Panc1 (cell line): Measurements from ENCODE around the gene SLCO3A1. TPM values are rescaled to one million over a fixed set of nuclear protein-coding genes. Genes with fewer than 3 reads are reported as not detected.

ENCODE experiments used
- ATAC-seq: fragments of 200-7000 bp; cut with Tn5 transposase; 2 replicates; pipeline ENCODE4 v1.9.1; 2020; ENCODE audit warnings: mild to moderate bottlenecking, moderate library complexity
- BruUV-seq: library from RNA; stranded (reverse); fragments of 400-500 nt; replicated peaks from 2 replicates; lab custom pipeline; 2021; lab: Mats Ljungman, UMichigan
- CTCF ChIA-PET: fragments of 300-600 bp; sonication (Branson Sonifier 250); formaldehyde crosslinking; loops from one replicate; lab custom pipeline; 2022; ENCODE audit warnings: antibody characterized with exemption; lab: Charles Lee
- POLR2A ChIA-PET: fragments of 300-600 bp; sonication (Branson Sonifier 250); formaldehyde crosslinking; loops from one replicate; lab custom pipeline; 2022; ENCODE audit warnings: antibody characterized with exemption; lab: Charles Lee
- DNase-seq: peaks from one replicate; pipeline ENCODE4 v3.0.0-alpha.2; 2010; ENCODE audit warnings: low read depth, low spot score
- H3K27ac ChIP-seq: 2 replicates; pipeline ENCODE4 v1.5.1; 2011; ENCODE audit warnings: mild to moderate bottlenecking, low read length, inconsistent platforms
- H3K27me3 ChIP-seq: fragments of 200-500 bp; sonication (Bioruptor generic); 2 replicates; pipeline ENCODE4 v1.6.0; 2014; ENCODE audit warnings: low read length, inconsistent platforms; ENCODE audit not compliant: control insufficient read depth, insufficient read depth
- H3K36me3 ChIP-seq: fragments of 200-500 bp; sonication (Bioruptor generic); 2 replicates; pipeline ENCODE4 v1.5.1; 2014; ENCODE audit warnings: inconsistent platforms, mild to moderate bottlenecking, low read length, moderate library complexity; ENCODE audit not compliant: control insufficient read depth, insufficient read depth
- H3K4me1 ChIP-seq: 2 replicates; pipeline ENCODE4 v1.5.1; 2011; ENCODE audit warnings: inconsistent platforms, mild to moderate bottlenecking, low read length, moderate library complexity; ENCODE audit not compliant: control insufficient read depth, insufficient read depth
- H3K4me3 ChIP-seq, 2 experiments: 2 replicates each; pipeline ENCODE4 v1.5.1; 2011 to 2012; ENCODE audit warnings: low read depth in 2 of 2, low read length in 2 of 2, mild to moderate bottlenecking in 2 of 2, inconsistent platforms in 1 of 2, moderate library complexity in 1 of 2
- H3K9me3 ChIP-seq: fragments of 200-500 bp; sonication (Bioruptor generic); 2 replicates; pipeline ENCODE4 v1.5.1; 2014; ENCODE audit warnings: low read depth, mild to moderate bottlenecking, inconsistent platforms, low read length, moderate library complexity; ENCODE audit not compliant: control insufficient read depth, insufficient read depth
- CTCF ChIP-seq: fragments of 450-650 bp; IDR thresholded peaks from 2 replicates; pipeline ENCODE4 v1.5.1; 2017; ENCODE audit warnings: mild to moderate bottlenecking
- POLR2AphosphoS5 ChIP-seq: IDR thresholded peaks from 2 replicates; pipeline ENCODE4 v1.6.1; 2012; ENCODE audit warnings: mild to moderate bottlenecking, low read depth, low read length, moderate library complexity
- REST ChIP-seq, 2 experiments: IDR thresholded peaks; 2 replicates each; pipeline ENCODE4 v1.6.1; 2011 to 2012; ENCODE audit warnings: low read depth in 2 of 2, control low read depth in 1 of 2, low read length in 1 of 2, mild to moderate bottlenecking in 1 of 2, moderate library complexity in 1 of 2; ENCODE audit not compliant: insufficient read depth in 1 of 2
- SIN3A ChIP-seq: IDR thresholded peaks from 2 replicates; pipeline ENCODE4 v1.6.1; 2012; ENCODE audit warnings: low read depth, mild to moderate bottlenecking, low read length, moderate library complexity, borderline replicate concordance; ENCODE audit not compliant: insufficient read depth
- TCF7L2 ChIP-seq: IDR thresholded peaks from 2 replicates; pipeline ENCODE4 v1.6.1; 2011; ENCODE audit warnings: mild to moderate bottlenecking, low read depth, low read length, inconsistent platforms
- in situ Hi-C: cut with HindIII; loops from 2 replicates; pipeline ENCODE4 v1.10.0; 2016; ENCODE audit warnings: low sequenced_read_pairs, low pct_unique_long_range_greater_than_20kb
- intact Hi-C: fragments of 100-400 bp; cut with micrococcal nuclease; formaldehyde crosslinking; loops from one replicate; pipeline ENCODE4 v1.10.0; 2022; ENCODE audit not compliant: unreplicated experiment
- total RNA-seq: library from RNA; stranded (reverse); gene quantifications from one replicate; pipeline ENCODE4 v1.2.1, GENCODE V29; 2021; ENCODE audit not compliant: unreplicated experiment

SLCO3A1 gene
- total RNA-seq, 1 experiment from 2014 or later: 20.6 TPM

GRCh38 chr15:92068121-92068520 lies 214.6 kb downstream of the SLCO3A1 start:
- CTCF ChIA-PET: interaction anchor here (0.6 kb wide), 1 partner anchor 28 kb away, joined by 8 read pairs; no protein-coding TSS in a partner anchor

More at GRCh38 chr15:92068121-92068520, 214.6 kb downstream of the SLCO3A1 start:
- no TSS peak for BruUV-seq
- peaks cover 4% of the 10 kb centered on the region; the same call in 1 of the 2 replicates for H3K4me1 ChIP-seq
- intact Hi-C loops (no loop called here), in situ Hi-C loops (no loop called here)
- POLR2A ChIA-PET: no interaction called here
- DNase-seq (no peak), ATAC-seq (no peak)
- H3K27me3 ChIP-seq: no peaks in the 10 kb centered on the region
- no peak overlapping the region for H3K27ac ChIP-seq
- no peaks in the 10 kb centered on the region for H3K36me3 ChIP-seq
- TF ChIP-seq CTCF (no peak), POLR2AphosphoS5 (no peak), REST (IDR thresholded peaks at IDR 0.05; ENCODE audit: insufficient read depth in 1 of 2, low read depth in 2 of 2, low read length in 1 of 2) (no peak), TCF7L2 (no peak), SIN3A (no peak)
- no peaks in the 10 kb centered on the region for H3K9me3 ChIP-seq
- H3K4me3 ChIP-seq: no peak overlapping the region
